Aorta (tissue), 5 donors: ENCODE results near the gene TYW5. TPM values are rescaled to one million over a fixed set of nuclear protein-coding genes. Genes with fewer than 3 reads are reported as not detected.

Experiments used
- ATAC-seq: fragments of 200-7000 bp; cut with Tn5 transposase; one replicate; pipeline ENCODE4 v1.9.1; 2022; ENCODE audit warnings: moderate library complexity; ENCODE audit not compliant: low FRiP score
- DNase-seq, 2 donors: peaks; one replicate each; pipeline ENCODE4 v3.0.0-alpha.2; 2020
- H3K27ac ChIP-seq, 2 donors: one replicate each; pipeline ENCODE4 v1.5.1; 2013; ENCODE audit warnings: low read length in 2 of 2, mild to moderate bottlenecking in 2 of 2, moderate library complexity in 2 of 2, control low read depth in 1 of 2, inconsistent platforms in 1 of 2, low read depth in 1 of 2
- H3K27me3 ChIP-seq, 2 donors: one replicate each; pipeline ENCODE4 v1.6.1; 2013; ENCODE audit warnings: control low read depth in 1 of 2, low read length in 1 of 2, mild to moderate bottlenecking in 1 of 2, moderate library complexity in 1 of 2; ENCODE audit not compliant: insufficient read depth in 2 of 2, control insufficient read depth in 1 of 2
- H3K36me3 ChIP-seq, 2 donors: one replicate each; pipeline ENCODE4 v1.6.1; 2013; ENCODE audit warnings: control low read depth in 1 of 2, low read length in 1 of 2, mild to moderate bottlenecking in 1 of 2; ENCODE audit not compliant: insufficient read depth in 2 of 2, control insufficient read depth in 1 of 2
- H3K4me1 ChIP-seq, 2 donors: one replicate each; pipeline ENCODE4 v1.6.1; 2013; ENCODE audit warnings: low read length in 2 of 2, control low read depth in 1 of 2, mild to moderate bottlenecking in 1 of 2, moderate library complexity in 1 of 2; ENCODE audit not compliant: insufficient read depth in 2 of 2, control insufficient read depth in 1 of 2
- H3K4me3 ChIP-seq, 2 donors: one replicate each; pipeline ENCODE4 v1.5.1; 2013; ENCODE audit warnings: low read length in 2 of 2, control low read depth in 1 of 2, mild to moderate bottlenecking in 1 of 2
- H3K9me3 ChIP-seq: one replicate; pipeline ENCODE4 v1.6.1; 2013; ENCODE audit warnings: mild to moderate bottlenecking, low read length; ENCODE audit not compliant: control insufficient read depth
- intact Hi-C, 2 donors: fragments of 100-400 bp; cut with DNase I; formaldehyde crosslinking; loops; one replicate each; pipeline versions ENCODE4 v1.14.2 to v1.15.0; 2022
- polyA plus RNA-seq, 2 donors: library from polyadenylated mRNA; stranded (reverse); fragments of 200-250 nt; gene quantifications; one replicate each; pipeline ENCODE4 v1.2.3, GENCODE V29; 2013
- total RNA-seq, 2 donors: library from RNA; stranded (reverse); fragmentation: NEBNext Ultra II Directional; extraction: Animal tissue kit (Norgen Biotek cat#: 25700); gene quantifications; one replicate each; pipeline ENCODE4 v1.2.1, GENCODE V29; 2021
- donor health status: healthy with polysubstance abuse.
- donor health status: Bipolar disorder and iron deficiency.
- donor health status: DM: no; HTN: no; CAD: no.
- donor health status: DM: no; HTN: no; CAD: no.
- donor health status: DM: yes; HTN: yes; CAD: no.

TYW5 gene
- total and polyA plus RNA-seq, 4 donors, result 2.5 to 9.0 (median 5.0) TPM

DNA sequence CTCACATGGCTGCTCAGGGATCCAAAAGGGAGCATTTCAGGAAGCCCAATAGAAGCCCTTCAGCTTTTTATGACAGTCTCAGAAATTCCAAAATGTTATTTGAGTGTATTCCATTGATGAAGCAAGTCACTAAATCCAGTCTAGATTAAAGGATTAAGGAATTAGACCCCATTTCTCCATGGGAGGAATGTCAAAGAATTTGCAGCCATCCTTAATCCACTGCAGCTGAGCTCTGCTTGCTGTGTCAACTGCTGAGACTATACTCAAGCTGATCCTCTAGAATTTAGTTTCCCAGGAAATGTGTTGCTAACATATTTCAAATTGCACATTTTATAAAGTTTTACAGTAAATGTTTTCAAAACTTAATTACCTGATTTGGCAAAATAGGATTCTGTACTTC is 72.6 kb downstream of the TYW5 start:
- DNase-seq, result no peak
- Histone ChIP-seq H3K27ac (no peak overlapping the region), H3K4me1 (no peaks in the 10 kb centered on the region), H3K4me3 (no peak overlapping the region), H3K9me3 (no peaks in the 10 kb centered on the region), H3K36me3 (no peaks in the 10 kb centered on the region), H3K27me3 (no peaks in the 10 kb centered on the region)
- no peak for ATAC-seq
- intact Hi-C loops, result no loop called here

Other genes with a start within 250 kb of the TYW5 start
- 1 to 10 TPM; 1.4 to 1.7 TPM for gene FTCDNL1, start 104.3 kb downstream of the TYW5 start, total RNA-seq
- gene FTCDNL1, start 104.3 kb downstream of the TYW5 start, polyA plus RNA-seq, result not detected
- gene C2orf69, start 44.2 kb downstream of the TYW5 start, total RNA-seq, result 10 to 100 TPM; 11.0 to 11.2 TPM
- gene C2orf69, start 44.2 kb downstream of the TYW5 start, polyA plus RNA-seq, result 1 to 10 TPM; 4.3 to 7.1 TPM
- gene MAIP1, start 91 bp upstream of the TYW5 start, total RNA-seq, result 10 to 100 TPM in 1 of 2 donors, 1 to 10 TPM in 1; 9.9 to 12.3 TPM
- 10 to 100 TPM in 1 of 2 donors, 1 to 10 TPM in 1; 9.0 to 15.7 TPM for gene MAIP1, start 91 bp upstream of the TYW5 start, polyA plus RNA-seq